ENCODE results near the gene JPH4. TPM values are rescaled to one million over a fixed set of nuclear protein-coding genes. Genes with fewer than 3 reads are reported as not detected.

The JPH4 gene
- total and polyA plus RNA-seq, 2 experiments from 2014 or later, result not detected

DNA sequence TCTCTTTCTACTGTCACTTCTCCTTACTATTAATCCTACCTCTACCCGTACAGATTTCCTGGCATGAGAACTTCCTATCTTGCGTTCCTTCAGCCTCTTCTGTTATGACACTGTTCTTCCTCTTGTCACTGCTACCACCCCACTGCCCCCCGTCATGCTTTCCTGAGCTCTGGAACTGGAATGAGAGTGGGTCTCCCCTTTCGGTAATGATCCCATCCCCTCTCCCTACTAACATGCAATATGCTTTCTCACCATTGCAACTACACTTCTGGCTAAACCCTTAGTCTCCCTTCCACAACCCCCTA, 6.1 kb downstream of the JPH4 start:
- in situ Hi-C loops (cut with MboI), result no loop called here
- DNase-seq, result no peak
- H3K4me3 ChIP-seq, result no peak overlapping the region
- H4K20me1 ChIP-seq (ENCODE audit: insufficient read depth), result no peaks in the 10 kb centered on the region
- H3K4me2 ChIP-seq (ENCODE audit: unreplicated experiment), result no peak overlapping the region
- H3F3A ChIP-seq (ENCODE audit: insufficient read depth), result no peaks in the 10 kb centered on the region
- H3K27me3 ChIP-seq (replicated peaks; ENCODE audit: insufficient read depth), result peaks cover 34% of the 10 kb centered on the region
- H3K79me2 ChIP-seq (ENCODE audit: insufficient read depth), result no peaks in the 10 kb centered on the region
- H3K36me3 ChIP-seq (ENCODE audit: low read depth), result no peaks in the 10 kb centered on the region
- H3K4me1 ChIP-seq (ENCODE audit: insufficient read depth), result no peaks in the 10 kb centered on the region
- H3K9me3 ChIP-seq (ENCODE audit: low read depth), result no peaks in the 10 kb centered on the region
- TF ChIP-seq EZH2phosphoT487 (IDR thresholded peaks at IDR 0.05; ENCODE audit: insufficient read depth, low read depth), result no peak
- no peak for TF ChIP-seq EZH2 (IDR thresholded peaks at IDR 0.05; ENCODE audit: insufficient read depth, poor library complexity, severe bottlenecking)
- no peaks in the 10 kb centered on the region for H3K9me2 ChIP-seq (ENCODE audit: insufficient read depth)
- 52 to 56% methylated on average over 4 of the region's 4 CpGs for WGBS, 2 experiments (ENCODE audit: low coverage in 1 of 2, low lambda C conversion rate in 2 of 2, missing lambda C conversion rate in 2 of 2)
- H3K9ac ChIP-seq, result no peak overlapping the region
- no peak overlapping the region for H3K27ac ChIP-seq
- no peak overlapping the region for H2AFZ ChIP-seq

GRCh38 chr14:23571701-23572523, 6.7 kb downstream of the JPH4 start:
- TF ChIP-seq EZH2 (IDR thresholded peaks at IDR 0.05; ENCODE audit: insufficient read depth, poor library complexity, severe bottlenecking) (no peak), EZH2phosphoT487 (IDR thresholded peaks at IDR 0.05; ENCODE audit: insufficient read depth, low read depth) (no peak)
- Histone ChIP-seq H3K9me3 (ENCODE audit: low read depth) (no peaks in the 10 kb centered on the region), H3K4me1 (ENCODE audit: insufficient read depth) (no peaks in the 10 kb centered on the region), H3K79me2 (ENCODE audit: insufficient read depth) (no peaks in the 10 kb centered on the region), H3K27ac (no peak overlapping the region), H3K9ac (no peak overlapping the region), H3K9me2 (ENCODE audit: insufficient read depth) (no peaks in the 10 kb centered on the region), H3K27me3 (replicated peaks; ENCODE audit: insufficient read depth) (peaks cover 30% of the 10 kb centered on the region), H2AFZ (no peak overlapping the region), H3F3A (ENCODE audit: insufficient read depth) (no peaks in the 10 kb centered on the region), H3K36me3 (ENCODE audit: low read depth) (no peaks in the 10 kb centered on the region), H3K4me3 (no peak overlapping the region), H4K20me1 (ENCODE audit: insufficient read depth) (no peaks in the 10 kb centered on the region), H3K4me2 (ENCODE audit: unreplicated experiment) (no peak overlapping the region)
- in situ Hi-C loops (cut with MboI), result no loop called here
- 27 to 31% methylated on average over 12 to 14 of the region's 14 CpGs for WGBS, 2 experiments (ENCODE audit: low coverage in 1 of 2, low lambda C conversion rate in 2 of 2, missing lambda C conversion rate in 2 of 2)
- DNase-seq, result no peak

GRCh38 chr14:23570806-23571483, 7.6 kb downstream of the JPH4 start:
- no peak for DNase-seq
- Histone ChIP-seq H3K9me3 (ENCODE audit: low read depth) (no peaks in the 10 kb centered on the region), H2AFZ (no peak overlapping the region), H3K27ac (no peak overlapping the region), H4K20me1 (ENCODE audit: insufficient read depth) (no peaks in the 10 kb centered on the region), H3K4me2 (ENCODE audit: unreplicated experiment) (no peak overlapping the region), H3K4me3 (no peak overlapping the region), H3K9ac (no peak overlapping the region), H3K27me3 (replicated peaks; ENCODE audit: insufficient read depth) (peaks cover 22% of the 10 kb centered on the region), H3K4me1 (ENCODE audit: insufficient read depth) (no peaks in the 10 kb centered on the region), H3F3A (ENCODE audit: insufficient read depth) (no peaks in the 10 kb centered on the region), H3K79me2 (ENCODE audit: insufficient read depth) (no peaks in the 10 kb centered on the region), H3K36me3 (ENCODE audit: low read depth) (no peaks in the 10 kb centered on the region), H3K9me2 (ENCODE audit: insufficient read depth) (no peaks in the 10 kb centered on the region)
- no peak for TF ChIP-seq EZH2 (IDR thresholded peaks at IDR 0.05; ENCODE audit: insufficient read depth, poor library complexity, severe bottlenecking)
- no peak for TF ChIP-seq EZH2phosphoT487 (IDR thresholded peaks at IDR 0.05; ENCODE audit: insufficient read depth, low read depth)
- in situ Hi-C loops (cut with MboI), result no loop called here
- 46 to 48% methylated on average over 23 of the region's 23 CpGs for WGBS, 2 experiments (ENCODE audit: low coverage in 1 of 2, low lambda C conversion rate in 2 of 2, missing lambda C conversion rate in 2 of 2)

GRCh38 chr14:23569443-23570151, 9.0 kb downstream of the JPH4 start:
- Histone ChIP-seq H4K20me1 (ENCODE audit: insufficient read depth) (no peaks in the 10 kb centered on the region), H3K9me3 (ENCODE audit: low read depth) (no peaks in the 10 kb centered on the region), H2AFZ (no peak overlapping the region), H3K27me3 (replicated peaks; ENCODE audit: insufficient read depth) (peaks cover 10% of the 10 kb centered on the region), H3K9ac (no peak overlapping the region), H3F3A (ENCODE audit: insufficient read depth) (no peaks in the 10 kb centered on the region), H3K36me3 (ENCODE audit: low read depth) (no peaks in the 10 kb centered on the region), H3K9me2 (ENCODE audit: insufficient read depth) (no peaks in the 10 kb centered on the region), H3K27ac (no peak overlapping the region), H3K4me1 (ENCODE audit: insufficient read depth) (no peaks in the 10 kb centered on the region), H3K79me2 (ENCODE audit: insufficient read depth) (no peaks in the 10 kb centered on the region), H3K4me2 (ENCODE audit: unreplicated experiment) (no peak overlapping the region), H3K4me3 (no peak overlapping the region)
- peak; percentile 26 for DNase-seq
- in situ Hi-C loops (cut with MboI), result no loop called here
- WGBS, 2 experiments (ENCODE audit: low coverage in 1 of 2, low lambda C conversion rate in 2 of 2, missing lambda C conversion rate in 2 of 2), result 25 to 36% methylated on average over 7 of the region's 7 CpGs
- TF ChIP-seq EZH2 (IDR thresholded peaks at IDR 0.05; ENCODE audit: insufficient read depth, poor library complexity, severe bottlenecking), result no peak
- TF ChIP-seq EZH2phosphoT487 (IDR thresholded peaks at IDR 0.05; ENCODE audit: insufficient read depth, low read depth), result no peak
